GM19099 (cell line): Measurements from ENCODE around the gene RAB3C.

Source experiments
- POLR2A ChIP-seq: IDR thresholded peaks from 3 replicates; pipeline ENCODE4 v1.6.1; 2011; ENCODE audit warnings: low read depth; ENCODE audit not compliant: insufficient read length; ENCODE audit errors: extremely low read depth

Gene RAB3C

DNA sequence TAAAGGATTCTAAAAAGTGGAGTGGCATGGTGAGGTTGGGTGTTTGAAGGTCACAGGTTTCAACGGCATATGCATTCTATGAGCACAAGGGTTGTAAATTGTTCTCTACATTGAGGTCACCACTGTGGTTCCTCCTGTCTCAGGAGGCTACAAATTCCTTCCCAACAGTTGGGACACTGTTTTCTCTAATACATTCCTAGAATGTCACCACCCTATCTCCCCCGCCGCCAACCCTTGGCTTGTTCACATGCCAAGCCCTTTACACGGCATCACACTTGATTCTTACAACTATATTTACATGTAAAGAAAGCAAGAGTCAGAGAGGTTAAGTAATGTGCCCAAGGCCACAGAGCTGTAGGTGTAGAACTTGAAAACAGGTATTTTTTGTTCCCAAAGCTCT lies 315.1 kb downstream of the RAB3C start:
- no peak for TF ChIP-seq POLR2A

DNA sequence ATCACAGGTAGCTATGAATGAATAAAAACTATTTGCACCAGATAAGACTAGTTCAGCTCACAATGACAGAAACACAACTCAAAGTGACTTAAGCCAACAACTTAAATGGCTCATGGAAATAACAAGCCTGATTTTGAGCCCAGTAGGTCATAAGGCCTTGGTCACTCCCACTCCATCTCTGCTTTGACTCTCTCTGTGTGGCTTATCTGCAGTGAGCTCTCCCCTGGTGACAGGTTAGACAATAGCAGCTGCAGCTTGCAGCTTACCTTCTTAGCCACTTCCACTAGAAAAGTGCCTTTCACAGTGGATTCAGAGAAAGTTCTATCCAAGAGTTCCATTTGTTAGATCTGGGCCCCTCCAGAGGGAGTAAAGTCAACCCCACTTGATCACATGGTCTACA lies 315.7 kb downstream of the RAB3C start:
- no peak for TF ChIP-seq POLR2A

DNA sequence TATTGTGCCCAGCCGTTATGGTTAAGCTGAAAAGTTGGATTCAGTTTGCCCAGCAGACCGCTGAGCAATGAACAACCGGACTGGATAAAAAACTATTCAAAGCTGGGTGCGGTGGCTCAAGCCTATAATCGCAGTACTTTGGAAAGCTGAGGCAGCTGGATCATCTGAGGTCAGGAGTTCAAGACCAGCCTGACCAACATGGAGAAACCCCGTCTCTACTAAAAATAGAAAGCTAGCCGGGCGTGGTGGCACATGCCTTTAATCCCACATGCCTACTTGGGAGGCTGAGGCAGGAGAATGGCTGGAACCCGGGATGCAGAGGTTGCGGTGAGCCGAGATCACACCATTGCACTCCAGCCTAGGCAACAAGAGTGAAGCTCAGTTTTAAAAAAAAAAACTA lies 318.4 kb downstream of the RAB3C start:
- TF ChIP-seq POLR2A, result no peak

DNA sequence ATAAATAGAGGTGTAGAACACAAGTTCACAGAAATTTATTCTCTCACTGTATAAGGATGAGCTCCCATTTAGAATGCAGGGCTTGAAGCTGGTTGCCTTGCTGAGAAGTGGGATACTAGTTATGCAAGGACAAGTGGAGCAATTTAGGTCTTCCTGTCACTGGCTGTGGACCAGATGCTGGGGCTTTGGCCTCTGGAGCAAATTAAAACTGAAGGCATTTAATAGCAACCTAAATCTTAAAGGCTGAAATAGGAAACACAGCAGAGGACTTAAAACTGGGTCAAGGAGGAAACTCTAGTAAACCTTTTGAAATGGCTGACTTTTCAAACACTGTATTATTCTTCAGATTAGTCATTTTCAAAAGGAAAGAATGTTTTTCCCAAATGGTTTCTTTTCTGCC lies 319.4 kb downstream of the RAB3C start:
- no peak for TF ChIP-seq POLR2A

DNA sequence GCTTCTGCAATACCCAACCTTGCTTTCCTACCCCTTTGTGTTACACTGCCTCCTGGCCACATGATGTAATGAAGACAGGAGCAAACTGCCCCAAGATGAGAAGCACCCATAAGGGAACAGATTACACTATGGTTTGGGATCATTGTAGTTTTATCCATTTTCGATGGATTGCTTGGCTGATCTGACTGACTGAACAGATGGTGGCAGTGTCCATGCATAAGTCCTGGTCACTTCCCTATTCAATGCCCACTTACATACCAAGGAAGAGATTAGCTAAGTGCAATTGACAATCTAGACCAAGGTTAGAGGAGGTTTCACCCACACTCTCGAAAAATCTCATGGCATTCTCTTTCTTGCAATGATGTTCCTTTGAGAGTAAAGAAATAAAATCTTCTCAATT lies 319.9 kb downstream of the RAB3C start:
- no peak for TF ChIP-seq POLR2A

DNA sequence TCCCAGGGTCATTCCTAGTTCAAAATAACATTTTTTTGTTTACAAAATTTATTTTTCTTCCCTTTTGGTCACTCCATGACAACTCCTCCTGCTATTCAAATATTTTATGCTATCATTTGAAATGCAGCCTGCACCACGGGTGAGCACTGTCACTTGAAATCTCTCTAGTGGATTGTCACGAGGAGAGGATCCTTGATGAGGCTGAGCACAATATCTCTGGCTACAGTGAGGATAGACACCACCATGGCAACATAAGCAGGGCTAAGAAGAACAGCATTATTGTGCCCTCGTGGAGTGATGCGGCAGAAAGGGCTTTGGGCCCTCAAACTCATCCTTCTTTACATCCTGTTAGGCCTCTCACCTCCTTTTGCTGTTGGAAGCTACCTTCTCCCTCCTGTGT lies 321.9 kb downstream of the RAB3C start:
- no peak for TF ChIP-seq POLR2A

DNA sequence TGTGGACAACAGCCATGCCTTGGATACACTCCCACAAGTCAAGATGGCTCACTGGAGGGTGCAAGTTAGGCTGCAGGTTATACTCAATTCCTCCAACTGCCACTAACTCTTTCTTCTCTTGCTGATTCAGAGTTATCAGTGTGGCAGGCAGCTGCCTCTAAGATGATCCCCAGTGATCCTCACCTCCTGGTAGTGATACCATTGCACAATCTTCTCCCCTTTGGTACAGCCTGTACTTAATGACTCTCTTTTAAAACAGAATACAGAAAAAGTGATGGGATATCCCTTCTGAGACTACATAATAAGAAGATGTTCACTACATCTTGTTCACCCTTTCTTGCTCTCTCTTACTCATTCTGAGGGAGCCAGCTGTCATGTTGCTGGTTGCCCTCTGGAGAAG lies 323.1 kb downstream of the RAB3C start:
- TF ChIP-seq POLR2A, result no peak
